SIG-M5 (cell line): ENCODE measurements around the gene MAPK7.
"Not testable (repeated sequence)": the region's sequence is repeated elsewhere in the genome, so short reads cannot be mapped to it uniquely, and the experiment has no call there.

ENCODE experiments used
- DNase-seq: peaks from one replicate; lab custom pipeline; 2025; lab: John Stamatoyannopoulos, UW

The MAPK7 gene

GRCh38 chr17:19343256-19343630 lies 35.1 kb upstream of the MAPK7 start:
- DNase-seq = no peak

GRCh38 chr17:19343671-19344151 lies 34.6 kb upstream of the MAPK7 start:
- DNase-seq = no peak

GRCh38 chr17:19344311-19345066 lies 33.8 kb upstream of the MAPK7 start:
- DNase-seq = no peak

GRCh38 chr17:19345067-19345460 lies 33.2 kb upstream of the MAPK7 start:
- DNase-seq = no peak

- DNase-seq = no peak
Observed at GRCh38 chr17:19345486-19346350, 32.6 kb upstream of the MAPK7 start.

- no peak for DNase-seq
Observed at GRCh38 chr17:19346351-19347255, 31.7 kb upstream of the MAPK7 start.

- DNase-seq = no peak
Observed at GRCh38 chr17:19347323-19348080, 30.8 kb upstream of the MAPK7 start.

GRCh38 chr17:19348081-19348650 lies 30.1 kb upstream of the MAPK7 start:
- DNase-seq = no peak

- no peak for DNase-seq
Observed at GRCh38 chr17:19348806-19349205, 29.5 kb upstream of the MAPK7 start.

GRCh38 chr17:19353401-19353800 lies 24.9 kb upstream of the MAPK7 start:
- not testable (repeated sequence) for DNase-seq

GRCh38 chr17:19354748-19355147 lies 23.6 kb upstream of the MAPK7 start:
- no peak for DNase-seq

- DNase-seq = no peak
Observed at GRCh38 chr17:19357351-19357750, 20.9 kb upstream of the MAPK7 start.

GRCh38 chr17:19357761-19358160 lies 20.5 kb upstream of the MAPK7 start:
- no peak for DNase-seq

GRCh38 chr17:19359151-19359550 lies 19.1 kb upstream of the MAPK7 start:
- DNase-seq = no peak

GRCh38 chr17:19359856-19360255 lies 18.4 kb upstream of the MAPK7 start:
- no peak for DNase-seq

- DNase-seq = no peak
Observed at GRCh38 chr17:19360772-19361171, 17.5 kb upstream of the MAPK7 start.

GRCh38 chr17:19361326-19361725 lies 17.0 kb upstream of the MAPK7 start:
- DNase-seq = no peak

- no peak for DNase-seq
Observed at GRCh38 chr17:19361944-19362276, 16.4 kb upstream of the MAPK7 start.

- DNase-seq = no peak
Observed at GRCh38 chr17:19362277-19363113, 15.8 kb upstream of the MAPK7 start, which contains the start of gene B9D1. B9D1 (minus strand) TSS chr17:19362723; CDS start chr17:19362569, 154 bp downstream.

GRCh38 chr17:19363114-19363438 lies 15.2 kb upstream of the MAPK7 start:
- no peak for DNase-seq
